Suprapubic skin (tissue), 4 donors: ENCODE data around the gene TRIM26. TPM values are rescaled to one million over a fixed set of nuclear protein-coding genes. Genes with fewer than 3 reads are reported as not detected.

Experiments
- DNase-seq, 2 donors: peaks; one replicate each; pipeline ENCODE4 v3.0.0-alpha.2; 2019; ENCODE audit warnings: low spot score in 2 of 2
- H3K27ac ChIP-seq: fragments of 200-600 bp; sonication (generic); one replicate; pipeline ENCODE4 v1.5.1; 2019
- H3K27me3 ChIP-seq: fragments of 200-600 bp; sonication (generic); one replicate; pipeline ENCODE4 v1.5.1; 2019
- H3K36me3 ChIP-seq: fragments of 200-600 bp; sonication (generic); one replicate; pipeline ENCODE4 v1.5.1; 2019
- H3K4me1 ChIP-seq: fragments of 200-600 bp; sonication (generic); one replicate; pipeline ENCODE4 v1.5.1; 2019
- H3K4me3 ChIP-seq: fragments of 200-600 bp; sonication (generic); one replicate; pipeline ENCODE4 v1.5.1; 2019; ENCODE audit warnings: mild to moderate bottlenecking
- H3K9me3 ChIP-seq: fragments of 200-600 bp; sonication (generic); one replicate; pipeline ENCODE4 v1.5.1; 2019
- EP300 ChIP-seq: sonication (generic); formaldehyde crosslinking; IDR thresholded peaks from one replicate; pipeline ENCODE4 v1.6.1; 2017; ENCODE audit warnings: antibody characterized with exemption
- POLR2A ChIP-seq, 2 donors: fragments of 450-650 bp; IDR thresholded peaks; one replicate each; pipeline ENCODE4 v1.6.1; 2017; ENCODE audit warnings: antibody characterized with exemption in 2 of 2, mild to moderate bottlenecking in 2 of 2, moderate library complexity in 2 of 2
- POLR2AphosphoS5 ChIP-seq, 3 donors: sonication (generic); formaldehyde crosslinking; IDR thresholded peaks; one replicate each; pipeline ENCODE4 v1.6.1; 2017; ENCODE audit warnings: antibody characterized with exemption in 3 of 3
- WGBS: methylation state at CpG from one replicate; pipeline ENCODE4 v1.1.5; 2018; 5-methylcytosine and 5-hydroxymethylcytosine counted together
- total RNA-seq, 4 donors: library from RNA; depleted of rRNA; stranded (reverse); fragments of >200 nt; gene quantifications; one replicate each; pipeline ENCODE4 v1.1.0, GENCODE V29; 2016
- TF ChIP-seq, protein P1 (sequence below), 2 donors: fragments of 200-600 bp in 1 of 2; fragments of 450-650 bp in 1 of 2; sonication (generic) in 1 of 2; IDR thresholded peaks; one replicate each; pipeline ENCODE4 v1.5.1; 2016 to 2019; ENCODE audit warnings: antibody characterized with exemption in 2 of 2, mild to moderate bottlenecking in 1 of 2, moderate library complexity in 1 of 2

Gene TRIM26
- total RNA-seq, 4 donors from 2014 or later, result 61.3 to 79.0 (median 72.5) TPM

DNA sequence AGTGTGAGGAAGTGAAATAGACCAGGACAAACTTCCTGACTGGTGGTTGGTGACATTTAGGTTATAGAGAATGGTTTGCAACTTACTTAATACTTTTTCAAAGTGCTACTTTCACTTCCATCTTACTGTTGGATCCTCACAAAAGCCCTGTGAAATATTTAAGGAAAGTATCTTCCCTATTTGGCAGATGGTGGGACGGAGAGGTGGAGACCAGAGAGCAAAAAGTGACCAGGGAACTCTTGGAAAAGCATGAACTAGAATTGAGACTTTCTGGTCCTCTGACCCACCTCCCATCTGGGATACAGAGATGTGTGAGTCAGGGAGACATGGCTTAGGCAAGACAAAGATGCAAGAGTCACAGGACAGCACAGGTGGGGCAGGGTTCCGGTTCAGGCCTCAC lies 55.2 kb downstream of the TRIM26 start:
- Histone ChIP-seq H3K4me3 (no peak overlapping the region), H3K4me1 (peaks cover 8% of the 10 kb centered on the region), H3K9me3 (no peaks in the 10 kb centered on the region), H3K36me3 (no peaks in the 10 kb centered on the region), H3K27me3 (peaks cover 3% of the 10 kb centered on the region), H3K27ac (no peak overlapping the region)
- no peak for DNase-seq
- WGBS, result 81% methylated on average over 2 of the region's 2 CpGs
- TF ChIP-seq EP300 (no peak), POLR2AphosphoS5 (IDR thresholded peaks at IDR 0.05) (no peak), POLR2A (IDR thresholded peaks at IDR 0.05) (no peak)
- TF ChIP-seq, protein P1, sequence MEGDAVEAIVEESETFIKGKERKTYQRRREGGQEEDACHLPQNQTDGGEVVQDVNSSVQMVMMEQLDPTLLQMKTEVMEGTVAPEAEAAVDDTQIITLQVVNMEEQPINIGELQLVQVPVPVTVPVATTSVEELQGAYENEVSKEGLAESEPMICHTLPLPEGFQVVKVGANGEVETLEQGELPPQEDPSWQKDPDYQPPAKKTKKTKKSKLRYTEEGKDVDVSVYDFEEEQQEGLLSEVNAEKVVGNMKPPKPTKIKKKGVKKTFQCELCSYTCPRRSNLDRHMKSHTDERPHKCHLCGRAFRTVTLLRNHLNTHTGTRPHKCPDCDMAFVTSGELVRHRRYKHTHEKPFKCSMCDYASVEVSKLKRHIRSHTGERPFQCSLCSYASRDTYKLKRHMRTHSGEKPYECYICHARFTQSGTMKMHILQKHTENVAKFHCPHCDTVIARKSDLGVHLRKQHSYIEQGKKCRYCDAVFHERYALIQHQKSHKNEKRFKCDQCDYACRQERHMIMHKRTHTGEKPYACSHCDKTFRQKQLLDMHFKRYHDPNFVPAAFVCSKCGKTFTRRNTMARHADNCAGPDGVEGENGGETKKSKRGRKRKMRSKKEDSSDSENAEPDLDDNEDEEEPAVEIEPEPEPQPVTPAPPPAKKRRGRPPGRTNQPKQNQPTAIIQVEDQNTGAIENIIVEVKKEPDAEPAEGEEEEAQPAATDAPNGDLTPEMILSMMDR (IDR thresholded peaks at IDR 0.05), result no peak

DNA sequence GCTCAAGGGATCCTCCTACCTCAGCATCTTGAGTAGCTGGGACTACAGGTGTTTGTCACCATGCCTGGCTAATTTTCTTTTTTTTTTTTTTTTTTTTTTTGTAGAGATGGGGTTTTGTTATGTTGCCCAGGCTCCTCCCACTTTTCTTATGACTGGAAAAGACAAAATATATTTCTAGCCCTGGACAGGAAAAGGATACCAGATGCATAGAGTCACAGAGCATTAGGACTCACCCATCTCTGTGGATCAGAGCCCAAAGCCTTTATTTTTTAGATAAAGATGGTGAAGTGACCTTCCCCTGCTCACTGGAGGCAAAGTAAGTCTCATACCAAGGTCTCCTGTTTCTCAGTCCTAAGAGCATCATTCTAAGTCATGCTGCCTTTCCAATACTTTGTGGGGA lies 55.6 kb downstream of the TRIM26 start:
- Histone ChIP-seq H3K27me3 (peaks cover 3% of the 10 kb centered on the region), H3K9me3 (no peaks in the 10 kb centered on the region), H3K4me3 (no peak overlapping the region), H3K36me3 (no peaks in the 10 kb centered on the region), H3K4me1 (peaks cover 8% of the 10 kb centered on the region), H3K27ac (no peak overlapping the region)
- no peak for DNase-seq
- TF ChIP-seq POLR2A (IDR thresholded peaks at IDR 0.05) (no peak), POLR2AphosphoS5 (IDR thresholded peaks at IDR 0.05) (no peak)
- TF ChIP-seq, protein P1 (IDR thresholded peaks at IDR 0.05), result no peak

DNA sequence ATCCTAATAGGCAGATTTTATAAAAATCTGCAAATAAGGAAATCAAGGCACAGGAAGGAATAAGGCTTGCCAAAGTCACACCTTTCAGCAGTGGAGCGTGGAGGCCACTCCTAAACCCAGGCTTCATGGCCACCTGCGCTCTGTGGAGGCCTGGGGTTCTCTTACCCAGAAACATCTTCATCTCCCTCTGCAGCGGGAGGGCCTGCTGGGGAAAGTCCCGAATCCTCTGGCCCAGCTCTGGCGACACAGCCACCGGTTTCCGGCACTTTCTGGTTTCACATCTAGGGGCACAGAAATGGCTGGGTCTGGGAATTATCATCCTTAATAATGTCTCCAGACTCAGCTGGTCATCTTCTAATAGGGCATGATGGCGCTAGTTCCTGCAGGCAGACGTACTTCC lies 56.4 kb downstream of the TRIM26 start:
- H3K27ac ChIP-seq, result no peak overlapping the region
- DNase-seq, result no peak
- no peak overlapping the region for H3K4me3 ChIP-seq
- TF ChIP-seq EP300 (no peak), POLR2AphosphoS5 (IDR thresholded peaks at IDR 0.05) (no peak), POLR2A (IDR thresholded peaks at IDR 0.05) (no peak)
- TF ChIP-seq, protein P1 (IDR thresholded peaks at IDR 0.05), result no peak
- WGBS, result 87% methylated on average over 9 of the region's 9 CpGs
- H3K36me3 ChIP-seq, result no peaks in the 10 kb centered on the region
- no peaks in the 10 kb centered on the region for H3K9me3 ChIP-seq
- peaks cover 8% of the 10 kb centered on the region for H3K4me1 ChIP-seq
- H3K27me3 ChIP-seq, result peaks cover 3% of the 10 kb centered on the region

DNA sequence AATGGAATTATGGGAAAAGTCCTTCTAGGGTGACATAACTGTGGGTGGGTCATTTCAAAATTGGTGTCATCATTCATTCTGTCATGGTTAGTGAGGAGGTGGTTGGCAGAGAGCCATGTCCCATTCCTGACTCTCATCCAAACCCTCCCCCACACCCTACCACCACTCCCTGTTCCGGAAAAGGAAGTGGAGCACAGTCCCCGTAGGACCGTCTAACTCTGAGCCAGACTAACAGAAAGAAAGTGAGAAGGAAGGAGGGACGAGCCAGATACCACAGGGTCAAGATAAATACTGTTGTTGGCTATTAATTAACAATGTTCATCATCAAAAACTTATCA lies 57.0 kb downstream of the TRIM26 start:
- Histone ChIP-seq H3K4me1 (peaks cover 8% of the 10 kb centered on the region), H3K27ac (no peak overlapping the region), H3K9me3 (no peaks in the 10 kb centered on the region), H3K36me3 (no peaks in the 10 kb centered on the region), H3K4me3 (no peak overlapping the region), H3K27me3 (peaks cover 3% of the 10 kb centered on the region)
- DNase-seq, result no peak
- TF ChIP-seq POLR2AphosphoS5 (IDR thresholded peaks at IDR 0.05) (no peak), EP300 (no peak), POLR2A (IDR thresholded peaks at IDR 0.05) (no peak)
- TF ChIP-seq, protein P1 (IDR thresholded peaks at IDR 0.05), result no peak
- 9% methylated on average over 4 of the region's 4 CpGs for WGBS

DNA sequence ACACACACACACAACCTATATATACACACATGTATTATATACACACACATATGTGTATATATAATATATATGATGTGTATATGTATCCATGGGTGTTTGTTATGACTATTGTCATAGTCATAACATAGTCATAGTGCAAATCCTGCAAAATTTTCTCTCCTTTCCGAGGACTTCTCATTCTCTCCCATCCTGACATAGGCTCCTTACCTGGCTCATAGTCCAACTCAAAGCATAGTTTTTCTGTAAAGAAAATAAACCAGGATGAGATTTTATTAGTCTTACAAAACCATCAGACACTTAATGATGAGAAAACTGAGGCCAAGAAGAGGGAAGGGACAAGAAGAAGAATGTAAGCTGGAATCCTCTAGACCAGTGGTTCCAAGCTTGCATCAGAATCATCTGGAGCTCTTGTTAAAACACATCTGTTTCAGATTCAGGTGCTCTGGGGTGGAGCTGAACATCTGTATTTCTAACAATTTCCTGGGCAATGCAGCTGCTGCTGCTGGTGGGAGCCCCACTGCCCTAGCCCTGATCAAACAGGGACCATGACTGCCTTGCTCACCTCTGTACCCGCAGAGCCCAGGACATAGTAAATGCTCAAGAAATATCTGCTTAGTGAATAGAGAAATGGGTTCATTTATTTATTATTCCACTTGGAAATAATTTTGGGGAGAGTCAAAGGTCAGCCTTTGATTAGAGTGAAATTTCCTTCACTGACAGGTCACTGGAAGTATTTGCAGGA lies 57.5 kb downstream of the TRIM26 start:
- Histone ChIP-seq H3K9me3 (no peaks in the 10 kb centered on the region), H3K4me3 (no peak overlapping the region), H3K27me3 (peaks cover 3% of the 10 kb centered on the region), H3K4me1 (peaks cover 8% of the 10 kb centered on the region), H3K36me3 (no peaks in the 10 kb centered on the region), H3K27ac (no peak overlapping the region)
- TF ChIP-seq POLR2A (IDR thresholded peaks at IDR 0.05), result no peak
- no peak for TF ChIP-seq POLR2AphosphoS5 (IDR thresholded peaks at IDR 0.05)
- WGBS, result 82% methylated on average over 2 of the region's 2 CpGs
- DNase-seq, result no peak
